Mesenchymal stem cell (in vitro differentiated cells and primary cell): ENCODE measurements around the gene ATXN7.
A peak's percentile ranks its signal among the peaks of the same experiment; 100 is the strongest.

Experiments used
- DNase-seq: peaks from one replicate; pipeline ENCODE4 v3.0.0-alpha.2; 2013
- H2AFZ ChIP-seq: one replicate; pipeline ENCODE4 v1.6.1; 2013; ENCODE audit warnings: low read depth, mild to moderate bottlenecking, control low read depth, inconsistent platforms, low read length, moderate library complexity
- H2AK5ac ChIP-seq: 2 replicates; pipeline ENCODE4 v1.6.1; 2013; ENCODE audit warnings: low read length, moderate library complexity, mild to moderate bottlenecking, inconsistent platforms; ENCODE audit not compliant: severe bottlenecking
- H2BK120ac ChIP-seq: one replicate; pipeline ENCODE4 v1.6.1; 2013; ENCODE audit warnings: low read depth, mild to moderate bottlenecking, inconsistent platforms, low read length, moderate library complexity
- H2BK12ac ChIP-seq, 2 experiments: one replicate each; pipeline ENCODE4 v1.6.1; 2013; ENCODE audit warnings: inconsistent platforms in 2 of 2, low read length in 2 of 2, mild to moderate bottlenecking in 2 of 2, moderate library complexity in 2 of 2, control low read depth in 1 of 2
- H2BK15ac ChIP-seq: one replicate; pipeline ENCODE4 v1.6.1; 2013; ENCODE audit warnings: mild to moderate bottlenecking, low read depth, inconsistent platforms; ENCODE audit not compliant: poor library complexity, severe bottlenecking
- H2BK5ac ChIP-seq: 2 replicates; pipeline ENCODE4 v1.6.1; 2013; ENCODE audit warnings: low read depth, mild to moderate bottlenecking, low read length, control low read depth, inconsistent platforms; ENCODE audit not compliant: poor library complexity, severe bottlenecking
- H3K14ac ChIP-seq, 2 experiments: one replicate each; pipeline ENCODE4 v1.6.1; 2013; ENCODE audit warnings: inconsistent platforms in 2 of 2, low read length in 2 of 2, control low read depth in 1 of 2, mild to moderate bottlenecking in 1 of 2, moderate library complexity in 1 of 2
- H3K18ac ChIP-seq, 2 experiments: one replicate each; pipeline ENCODE4 v1.6.1; 2013; ENCODE audit warnings: inconsistent platforms in 2 of 2, low read length in 2 of 2, control low read depth in 1 of 2, low read depth in 1 of 2, mild to moderate bottlenecking in 1 of 2
- H3K23ac ChIP-seq, 2 experiments: one replicate each; pipeline ENCODE4 v1.6.1; 2013; ENCODE audit warnings: inconsistent platforms in 2 of 2, low read length in 2 of 2, mild to moderate bottlenecking in 2 of 2, moderate library complexity in 2 of 2, control low read depth in 1 of 2
- H3K27ac ChIP-seq: 2 replicates; pipeline ENCODE4 v1.5.1; 2013; ENCODE audit warnings: mild to moderate bottlenecking, moderate library complexity, low read length, control low read depth, inconsistent platforms; ENCODE audit not compliant: poor library complexity, severe bottlenecking
- H3K27me3 ChIP-seq, 2 experiments: 2 replicates each; pipeline versions ENCODE4 v1.6.1 to v1.7.0; 2013; ENCODE audit warnings: low read length in 2 of 2, mild to moderate bottlenecking in 2 of 2, moderate library complexity in 2 of 2, control low read depth in 1 of 2, inconsistent platforms in 1 of 2; ENCODE audit not compliant: control insufficient read depth in 1 of 2, insufficient read depth in 1 of 2
- H3K36me3 ChIP-seq, 2 experiments: 2 replicates each; pipeline versions ENCODE4 v1.6.1 to v1.7.0; 2013; ENCODE audit warnings: low read length in 2 of 2, control low read depth in 1 of 2, inconsistent platforms in 1 of 2, low read depth in 1 of 2, mild to moderate bottlenecking in 1 of 2; ENCODE audit not compliant: insufficient read depth in 2 of 2, control insufficient read depth in 1 of 2
- H3K4ac ChIP-seq, 2 experiments: one replicate each; pipeline ENCODE4 v1.6.1; 2013; ENCODE audit warnings: inconsistent platforms in 2 of 2, low read length in 2 of 2, mild to moderate bottlenecking in 2 of 2, moderate library complexity in 2 of 2, control low read depth in 1 of 2, low read depth in 1 of 2
- H3K4me1 ChIP-seq: 2 replicates; pipeline ENCODE4 v1.6.1; 2013; ENCODE audit warnings: low read depth, low read length, control low read depth; ENCODE audit not compliant: control insufficient read depth, insufficient read depth
- H3K4me2 ChIP-seq: 2 replicates; pipeline ENCODE4 v1.6.1; 2013; ENCODE audit warnings: low read length, mild to moderate bottlenecking, inconsistent platforms; ENCODE audit not compliant: poor library complexity, severe bottlenecking
- H3K4me3 ChIP-seq, 2 experiments: 2 replicates each; pipeline versions ENCODE4 v1.5.1 to v1.7.0; 2013; ENCODE audit warnings: low read length in 2 of 2, mild to moderate bottlenecking in 2 of 2, control low read depth in 1 of 2, low read depth in 1 of 2; ENCODE audit not compliant: insufficient read depth in 1 of 2
- H3K79me1 ChIP-seq: replicated peaks from 2 replicates; pipeline ENCODE4 v1.6.1; 2013; ENCODE audit warnings: mild to moderate bottlenecking, control low read depth, low read length, inconsistent platforms; ENCODE audit not compliant: poor library complexity, severe bottlenecking
- H3K9ac ChIP-seq: 2 replicates; pipeline ENCODE4 v1.7.0; 2013; ENCODE audit warnings: mild to moderate bottlenecking, low read length, moderate library complexity
- H3K9me3 ChIP-seq: 2 replicates; pipeline ENCODE4 v1.7.0; 2013; ENCODE audit warnings: mild to moderate bottlenecking, low read length; ENCODE audit not compliant: control insufficient read depth
- H4K8ac ChIP-seq: one replicate; pipeline ENCODE4 v1.6.1; 2013; ENCODE audit warnings: inconsistent platforms, mild to moderate bottlenecking, low read length, moderate library complexity
- H4K91ac ChIP-seq: one replicate; pipeline ENCODE4 v1.6.1; 2013; ENCODE audit warnings: mild to moderate bottlenecking, low read length, inconsistent platforms
- WGBS: methylation state at CpG from one replicate; pipeline ENCODE4 v1.1.7; 2013; ENCODE audit warnings: mixed read lengths; 5-methylcytosine and 5-hydroxymethylcytosine counted together

Gene ATXN7

DNA sequence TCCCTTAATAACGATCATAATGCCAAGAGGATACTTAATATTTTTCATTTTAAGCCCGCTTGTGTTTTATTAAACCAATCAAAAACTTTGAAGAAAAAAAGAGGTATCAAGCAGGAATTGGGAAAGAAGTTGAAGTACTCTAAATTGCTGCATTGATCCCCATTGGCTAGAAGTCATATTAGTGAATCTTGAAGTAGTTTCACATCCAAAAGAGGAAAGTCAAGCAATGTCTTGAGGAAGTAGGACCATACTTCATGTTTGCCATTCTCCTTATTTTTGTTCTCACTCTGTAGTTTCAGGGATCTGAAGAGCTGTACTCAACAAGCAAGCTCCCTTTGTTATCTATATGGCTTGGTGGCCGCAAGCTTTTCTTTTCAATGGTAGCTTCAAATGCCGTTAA is 46.3 kb downstream of the ATXN7 start:
- Histone ChIP-seq H3K27me3 (no peaks in the 10 kb centered on the region), H3K79me1 (peaks cover 24% of the 10 kb centered on the region), H3K4me2 (no peak overlapping the region), H3K18ac (no peak overlapping the region), H4K91ac (no peak overlapping the region), H3K23ac (no peak overlapping the region), H2BK5ac (no peak overlapping the region), H3K27ac (no peak overlapping the region), H3K4ac (no peak overlapping the region), H3K9me3 (no peaks in the 10 kb centered on the region), H2AK5ac (no peak overlapping the region), H2BK120ac (no peak overlapping the region), H3K4me1 (peaks cover 4% of the 10 kb centered on the region), H2BK12ac (no peak overlapping the region), H3K36me3 (peaks cover 3 to 16% of the 10 kb centered on the region in 2 experiments), H3K14ac (no peak overlapping the region), H4K8ac (no peak overlapping the region), H2BK15ac (no peak overlapping the region), H2AFZ (no peak overlapping the region), H3K4me3 (no peak overlapping the region), H3K9ac (peak overlapping the region; percentile 92)
- WGBS, result 100% methylated on average over 3 of the region's 4 CpGs
- no peak for DNase-seq

DNA sequence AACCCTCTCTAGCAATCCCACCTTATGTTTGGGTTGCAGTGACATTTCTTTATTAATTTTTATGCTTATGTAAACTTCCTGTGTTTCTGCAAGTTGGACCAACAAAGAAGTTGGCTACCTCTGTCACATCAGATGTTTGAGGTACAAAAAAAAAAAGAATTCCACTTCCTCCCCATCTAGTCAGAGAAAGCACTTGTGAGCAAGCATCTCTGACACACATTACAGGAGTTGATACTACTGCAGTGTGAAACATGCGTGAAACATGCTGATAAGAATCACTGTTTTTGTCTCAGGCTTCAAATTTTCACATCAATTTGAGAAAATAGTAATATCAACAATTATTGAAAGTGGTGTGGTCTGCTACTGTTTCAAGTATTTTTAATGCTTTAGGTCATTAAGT is 47.2 kb downstream of the ATXN7 start:
- Histone ChIP-seq H3K23ac (no peak overlapping the region), H3K9ac (peak overlapping the region; percentile 92), H3K14ac (no peak overlapping the region), H4K91ac (no peak overlapping the region), H3K27ac (no peak overlapping the region), H2BK12ac (no peak overlapping the region), H3K9me3 (no peaks in the 10 kb centered on the region), H2BK120ac (no peak overlapping the region), H3K4me3 (peak overlapping the region in 1 of 2 experiments; percentile 86), H2BK5ac (no peak overlapping the region), H2AK5ac (no peak overlapping the region), H2BK15ac (no peak overlapping the region), H3K79me1 (peaks cover 24% of the 10 kb centered on the region), H3K36me3 (peaks cover 4 to 18% of the 10 kb centered on the region in 2 experiments), H4K8ac (no peak overlapping the region), H2AFZ (no peak overlapping the region), H3K18ac (no peak overlapping the region), H3K27me3 (no peaks in the 10 kb centered on the region), H3K4me1 (peaks cover 4% of the 10 kb centered on the region), H3K4ac (no peak overlapping the region), H3K4me2 (peak overlapping the region; percentile 99)
- no peak for DNase-seq
- no CpG with 5 or more reads among the region's 1 CpG for WGBS

DNA sequence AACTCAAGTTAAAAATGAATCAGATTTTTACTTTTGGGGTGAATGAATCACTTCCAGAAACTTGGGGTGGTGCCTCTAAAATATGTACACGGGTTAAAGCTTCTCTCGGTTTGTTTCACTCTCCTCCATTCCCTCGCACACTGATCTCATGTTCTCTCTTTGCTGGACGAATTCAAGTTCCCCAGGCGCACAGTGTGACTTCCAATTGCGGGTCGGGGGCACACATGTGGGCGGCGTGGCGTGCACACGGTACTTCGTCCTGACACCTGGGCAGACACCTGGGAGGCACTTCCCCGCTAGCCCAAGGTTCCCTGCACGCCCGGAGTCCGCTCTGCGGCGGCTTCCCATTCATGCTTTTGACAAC is 47.8 kb downstream of the ATXN7 start:
- peak overlapping the region; percentile 86 to 87 for H3K4me3 ChIP-seq
- H3K4me1 ChIP-seq, result peaks cover 4% of the 10 kb centered on the region
- WGBS, result 3% methylated on average over 18 of the region's 18 CpGs
- H3K18ac ChIP-seq, result peak overlapping the region; percentile 80 to 89
- H2BK12ac ChIP-seq, result peak overlapping the region in 1 of 2 experiments; percentile 12
- no peak for DNase-seq
- H2AK5ac ChIP-seq, result no peak overlapping the region
- H3K14ac ChIP-seq, result peak overlapping the region in 1 of 2 experiments; percentile 59
- H2AFZ ChIP-seq, result no peak overlapping the region
- H4K91ac ChIP-seq, result peak overlapping the region; percentile 93
- no peak overlapping the region for H2BK15ac ChIP-seq
- H2BK120ac ChIP-seq, result no peak overlapping the region
- peak overlapping the region; percentile 99 for H3K4me2 ChIP-seq
- peaks cover 4 to 18% of the 10 kb centered on the region in 2 experiments for H3K36me3 ChIP-seq
- no peaks in the 10 kb centered on the region for H3K9me3 ChIP-seq
- H3K9ac ChIP-seq, result peak overlapping the region; percentile 92
- H3K23ac ChIP-seq, result no peak overlapping the region
- H3K4ac ChIP-seq, result peak overlapping the region; percentile 68 to 71
- H3K27me3 ChIP-seq, result no peaks in the 10 kb centered on the region
- H3K27ac ChIP-seq, result peak overlapping the region; percentile 5
- peaks cover 21% of the 10 kb centered on the region for H3K79me1 ChIP-seq
- no peak overlapping the region for H2BK5ac ChIP-seq
- H4K8ac ChIP-seq, result peak overlapping the region; percentile 88

DNA sequence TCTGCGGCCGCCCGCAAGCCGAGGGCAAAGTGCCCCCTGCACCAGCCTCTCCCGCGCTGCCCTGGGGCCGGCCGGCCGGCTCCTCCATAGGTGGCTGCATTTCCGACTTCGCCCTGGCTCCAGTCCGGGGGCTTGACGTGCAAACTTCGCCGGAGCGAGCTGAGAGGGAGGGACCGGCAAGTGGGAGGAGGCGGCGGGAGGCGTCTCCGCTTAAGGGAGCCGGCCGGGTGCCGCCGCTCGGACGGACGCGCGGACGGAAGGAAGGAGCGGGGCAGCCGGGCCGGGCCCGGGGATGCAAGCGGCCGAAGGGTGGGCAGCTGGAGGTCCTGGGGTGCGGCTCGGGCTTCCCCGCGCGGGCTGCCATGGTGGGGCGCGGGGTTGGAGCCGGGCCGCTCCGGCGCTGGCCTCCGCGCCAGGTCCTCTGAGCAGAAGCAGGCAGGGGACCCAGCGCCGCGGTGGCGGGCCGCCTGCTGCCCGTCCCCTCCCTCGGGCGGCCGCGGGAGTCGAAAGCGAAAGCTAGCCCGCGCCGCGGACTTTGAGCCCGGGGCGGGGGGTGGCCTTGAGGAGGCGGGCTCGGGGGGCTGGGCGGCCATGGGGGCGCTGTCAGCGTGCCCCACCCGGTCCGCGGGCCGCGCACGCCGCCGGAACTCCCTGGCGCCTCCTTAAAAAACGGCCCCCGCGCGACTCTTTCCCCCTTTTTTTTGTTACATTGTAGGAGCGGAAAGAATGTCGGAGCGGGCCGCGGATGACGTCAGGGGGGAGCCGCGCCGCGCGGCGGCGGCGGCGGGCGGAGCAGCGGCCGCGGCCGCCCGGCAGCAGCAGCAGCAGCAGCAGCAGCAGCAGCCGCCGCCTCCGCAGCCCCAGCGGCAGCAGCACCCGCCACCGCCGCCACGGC is 48.5 kb downstream of the ATXN7 start, which contains the start of gene SCAANT1:
TSS of gene SCAANT1 (minus strand) at position 511 of the 895 bp plus-strand sequence.
- peak within 1 kb of the TSS; percentile 93 for H4K91ac ChIP-seq
- peak within 1 kb of the TSS in 1 of 2 experiments; percentile 63 for H2BK12ac ChIP-seq
- H3K27me3 ChIP-seq, result no peaks in the 10 kb centered on the region
- H2AFZ ChIP-seq, result peak within 1 kb of the TSS; percentile 75
- H2AK5ac ChIP-seq, result no peak within 1 kb of the TSS
- peak within 1 kb of the TSS; percentile 59 to 97 for H3K14ac ChIP-seq
- peak within 1 kb of the TSS; percentile 81 for H2BK120ac ChIP-seq
- peak within 1 kb of the TSS; percentile 92 for H3K9ac ChIP-seq
- H3K4me3 ChIP-seq, result peak within 1 kb of the TSS; percentile 86 to 87
- H3K23ac ChIP-seq, result peak within 1 kb of the TSS in 1 of 2 experiments; percentile 97
- peak within 1 kb of the TSS; percentile 88 for H4K8ac ChIP-seq
- H3K4me2 ChIP-seq, result peak within 1 kb of the TSS; percentile 99
- peak within 1 kb of the TSS; percentile 82 to 95 for H3K18ac ChIP-seq
- H3K27ac ChIP-seq, result peak within 1 kb of the TSS; percentile 27
- peak; percentile 92 for DNase-seq
- peak within 1 kb of the TSS; percentile 68 to 86 for H3K4ac ChIP-seq
- under 1% methylated on average over 67 of the region's 115 CpGs for WGBS
- no peak within 1 kb of the TSS for H2BK5ac ChIP-seq
- peaks cover 8 to 25% of the 10 kb centered on the region in 2 experiments for H3K36me3 ChIP-seq
- peak within 1 kb of the TSS; percentile 95 for H2BK15ac ChIP-seq
- peaks cover 4% of the 10 kb centered on the region for H3K4me1 ChIP-seq
- H3K9me3 ChIP-seq, result no peaks in the 10 kb centered on the region
- peaks cover 20% of the 10 kb centered on the region for H3K79me1 ChIP-seq
